HepG2 (cell line): ENCODE results near the gene TMX1.

Experiments used
- CTCF ChIP-seq: sonication (generic); formaldehyde crosslinking; IDR thresholded peaks from 2 replicates; pipeline ENCODE4 v1.5.0; 2020; ENCODE audit warnings: mild to moderate bottlenecking, missing genetic modification reagents, moderate library complexity
- ELF3 ChIP-seq: IDR thresholded peaks from 2 replicates; pipeline ENCODE4 v1.6.1; 2016; ENCODE audit warnings: missing genetic modification reagents, missing compliant biosample characterization
- ETV5 ChIP-seq: IDR thresholded peaks from 2 replicates; pipeline ENCODE4 v1.6.1; 2018; ENCODE audit warnings: missing biosample characterization, missing genetic modification reagents, inconsistent platforms, borderline replicate concordance
- EZH2 ChIP-seq: conservative IDR thresholded peaks from 2 replicates; pipeline ENCODE4 v1.6.1; 2012; ENCODE audit warnings: mild to moderate bottlenecking, low read depth, low read length, moderate library complexity
- FOXK2 ChIP-seq: fragments of 450-650 bp; IDR thresholded peaks from 2 replicates; pipeline ENCODE4 v1.6.1; 2016
- NCOA2 ChIP-seq: sonication (generic); formaldehyde crosslinking; IDR thresholded peaks from 2 replicates; pipeline ENCODE4 v1.8.0; 2022; ENCODE audit warnings: inconsistent platforms
- NCOA5 ChIP-seq: sonication (generic); formaldehyde crosslinking; IDR thresholded peaks from 2 replicates; pipeline ENCODE4 v1.4.0; 2020; ENCODE audit warnings: missing genetic modification reagents
- NFYB ChIP-seq: sonication (generic); formaldehyde crosslinking; IDR thresholded peaks from 2 replicates; pipeline ENCODE4 v1.4.0; 2020; ENCODE audit warnings: missing genetic modification reagents
- NFYC ChIP-seq: IDR thresholded peaks from 2 replicates; pipeline ENCODE4 v1.6.1; 2016; ENCODE audit warnings: missing genetic modification reagents, missing compliant biosample characterization
- ZBTB7A ChIP-seq: sonication (generic); formaldehyde crosslinking; IDR thresholded peaks from 2 replicates; pipeline ENCODE4 v1.8.0; 2022; ENCODE audit warnings: mild to moderate bottlenecking, missing genetic modification reagents
- ZNF3 ChIP-seq: IDR thresholded peaks from 2 replicates; pipeline ENCODE4 v1.7.0; 2017; ENCODE audit warnings: inconsistent platforms
- ZSCAN9 ChIP-seq: IDR thresholded peaks from 2 replicates; pipeline ENCODE4 v1.6.1; 2016; ENCODE audit warnings: borderline replicate concordance
- TF ChIP-seq, protein P1 (sequence below), 2 experiments: sonication (generic) in 1 of 2; formaldehyde crosslinking in 1 of 2; IDR thresholded peaks; 2 replicates each; pipeline versions ENCODE4 v1.5.1 to v1.6.1; 2011 to 2020; ENCODE audit warnings: borderline replicate concordance in 1 of 2, low read depth in 1 of 2, low read length in 1 of 2, mild to moderate bottlenecking in 1 of 2, missing genetic modification reagents in 1 of 2, moderate library complexity in 1 of 2

DNA sequence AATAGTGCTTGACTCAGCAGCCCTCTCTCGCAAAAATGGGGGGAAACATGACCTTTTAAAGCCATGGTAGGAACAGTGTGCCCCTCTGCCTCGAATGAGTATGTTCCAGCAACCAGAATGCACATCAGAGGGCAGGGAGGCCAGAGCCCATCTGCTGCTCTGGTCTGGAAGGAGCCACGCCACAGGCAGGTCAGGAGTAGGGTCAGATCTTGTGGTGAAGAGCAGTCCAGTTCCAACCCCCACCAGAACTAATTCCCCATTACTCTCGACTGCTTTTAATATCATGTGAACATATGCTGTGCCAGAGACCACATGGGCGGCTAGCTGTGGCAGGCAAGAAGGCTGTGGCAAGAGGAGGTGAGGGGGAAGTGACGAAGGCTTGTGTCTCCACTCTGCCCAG, 34.6 kb upstream of the TMX1 start:
- TF ChIP-seq EZH2, result no peak
- TF ChIP-seq NCOA5 (CRISPR knock-in tag), result no peak
- no peak for TF ChIP-seq ZNF3 (CRISPR knock-in tag)
- TF ChIP-seq ETV5, result no peak
- no peak for TF ChIP-seq NCOA2
- TF ChIP-seq ZSCAN9 (CRISPR knock-in tag), result no peak
- TF ChIP-seq, protein P1, sequence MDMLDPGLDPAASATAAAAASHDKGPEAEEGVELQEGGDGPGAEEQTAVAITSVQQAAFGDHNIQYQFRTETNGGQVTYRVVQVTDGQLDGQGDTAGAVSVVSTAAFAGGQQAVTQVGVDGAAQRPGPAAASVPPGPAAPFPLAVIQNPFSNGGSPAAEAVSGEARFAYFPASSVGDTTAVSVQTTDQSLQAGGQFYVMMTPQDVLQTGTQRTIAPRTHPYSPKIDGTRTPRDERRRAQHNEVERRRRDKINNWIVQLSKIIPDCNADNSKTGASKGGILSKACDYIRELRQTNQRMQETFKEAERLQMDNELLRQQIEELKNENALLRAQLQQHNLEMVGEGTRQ (IDR thresholded peaks at IDR 0.05; ENCODE audit: low read depth, low read length), result no peak
- TF ChIP-seq, protein P1 (CRISPR knock-in tag; IDR thresholded peaks at IDR 0.05; ENCODE audit: borderline replicate concordance), result no peak
- no peak for TF ChIP-seq CTCF (CRISPR knock-in tag)
- no peak for TF ChIP-seq NFYC (CRISPR knock-in tag)
- no peak for TF ChIP-seq FOXK2
- no peak for TF ChIP-seq ZBTB7A
- no peak for TF ChIP-seq ELF3
- no peak for TF ChIP-seq NFYB (CRISPR knock-in tag)
